Measurements from ENCODE around the gene SLC29A1.
"Not testable (repeated sequence)": the region's sequence is repeated elsewhere in the genome, so short reads cannot be mapped to it uniquely, and the experiment has no call there.

SLC29A1 gene

DNA sequence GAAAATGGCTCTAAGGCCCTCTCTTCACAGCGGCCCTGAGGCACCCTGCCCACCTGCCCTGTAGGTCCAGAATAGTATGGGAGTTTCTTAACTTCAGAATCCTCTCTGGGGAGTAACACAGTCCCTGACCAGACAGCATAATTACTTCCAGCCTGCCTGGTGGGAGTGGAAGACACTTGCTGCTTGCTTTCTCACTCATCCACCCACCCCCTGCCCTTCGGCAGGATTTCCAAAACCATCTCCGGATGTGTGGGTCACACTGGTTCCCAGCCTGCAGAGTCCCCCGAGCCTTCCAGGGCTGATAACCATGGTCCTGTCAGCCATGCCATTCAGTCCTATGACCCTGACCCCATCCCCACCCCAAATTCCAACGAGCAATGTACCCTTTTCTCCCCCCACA lies 5.4 kb downstream of the SLC29A1 start:
- peaks cover 5% of the 10 kb centered on the region for H3K4me1 ChIP-seq (ENCODE audit: control insufficient read depth, insufficient read depth, low read length, poor library complexity, severe bottlenecking)
- H3K27ac ChIP-seq (ENCODE audit: insufficient read depth, low read length, poor library complexity, severe bottlenecking), result no peak overlapping the region
- H3K27me3 ChIP-seq (replicated peaks; ENCODE audit: control insufficient read depth, insufficient read depth, low read length, poor library complexity, severe bottlenecking), result no peaks in the 10 kb centered on the region
- no peak for DNase-seq
- no peaks in the 10 kb centered on the region for H3K36me3 ChIP-seq (ENCODE audit: control insufficient read depth, insufficient read depth, low read length)
- H3K4me3 ChIP-seq (ENCODE audit: insufficient read depth, low read depth, low read length, poor library complexity, severe bottlenecking), result no peak overlapping the region
- no peaks in the 10 kb centered on the region for H3K9me3 ChIP-seq (ENCODE audit: control insufficient read depth, low read length)

DNA sequence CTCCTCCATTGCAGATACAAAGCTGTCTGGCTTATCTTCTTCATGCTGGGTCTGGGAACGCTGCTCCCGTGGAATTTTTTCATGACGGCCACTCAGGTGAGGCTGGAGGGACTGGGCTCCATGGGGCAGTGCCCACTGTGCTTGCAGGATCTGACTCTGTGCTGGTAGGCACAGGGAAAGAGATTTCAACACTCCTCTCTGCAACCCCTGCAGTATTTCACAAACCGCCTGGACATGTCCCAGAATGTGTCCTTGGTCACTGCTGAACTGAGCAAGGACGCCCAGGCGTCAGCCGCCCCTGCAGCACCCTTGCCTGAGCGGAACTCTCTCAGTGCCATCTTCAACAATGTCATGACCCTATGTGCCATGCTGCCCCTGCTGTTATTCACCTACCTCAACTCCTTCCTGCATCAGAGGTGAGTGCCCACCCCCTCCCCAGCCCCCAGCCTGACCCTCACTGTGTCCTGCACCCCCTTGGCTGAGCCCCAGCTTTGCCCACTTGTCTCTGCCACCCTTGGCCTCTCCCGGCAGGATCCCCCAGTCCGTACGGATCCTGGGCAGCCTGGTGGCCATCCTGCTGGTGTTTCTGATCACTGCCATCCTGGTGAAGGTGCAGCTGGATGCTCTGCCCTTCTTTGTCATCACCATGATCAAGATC lies 6.1 kb downstream of the SLC29A1 start:
- DNase-seq, result no peak
- H3K9me3 ChIP-seq (ENCODE audit: control insufficient read depth, low read length), result no peaks in the 10 kb centered on the region
- H3K27ac ChIP-seq (ENCODE audit: insufficient read depth, low read length, poor library complexity, severe bottlenecking), result no peak overlapping the region
- no peaks in the 10 kb centered on the region for H3K36me3 ChIP-seq (ENCODE audit: control insufficient read depth, insufficient read depth, low read length)
- H3K4me1 ChIP-seq (ENCODE audit: control insufficient read depth, insufficient read depth, low read length, poor library complexity, severe bottlenecking), result peaks cover under 1% of the 10 kb centered on the region
- no peaks in the 10 kb centered on the region for H3K27me3 ChIP-seq (replicated peaks; ENCODE audit: control insufficient read depth, insufficient read depth, low read length, poor library complexity, severe bottlenecking)
- H3K4me3 ChIP-seq (ENCODE audit: insufficient read depth, low read depth, low read length, poor library complexity, severe bottlenecking), result no peak overlapping the region

DNA sequence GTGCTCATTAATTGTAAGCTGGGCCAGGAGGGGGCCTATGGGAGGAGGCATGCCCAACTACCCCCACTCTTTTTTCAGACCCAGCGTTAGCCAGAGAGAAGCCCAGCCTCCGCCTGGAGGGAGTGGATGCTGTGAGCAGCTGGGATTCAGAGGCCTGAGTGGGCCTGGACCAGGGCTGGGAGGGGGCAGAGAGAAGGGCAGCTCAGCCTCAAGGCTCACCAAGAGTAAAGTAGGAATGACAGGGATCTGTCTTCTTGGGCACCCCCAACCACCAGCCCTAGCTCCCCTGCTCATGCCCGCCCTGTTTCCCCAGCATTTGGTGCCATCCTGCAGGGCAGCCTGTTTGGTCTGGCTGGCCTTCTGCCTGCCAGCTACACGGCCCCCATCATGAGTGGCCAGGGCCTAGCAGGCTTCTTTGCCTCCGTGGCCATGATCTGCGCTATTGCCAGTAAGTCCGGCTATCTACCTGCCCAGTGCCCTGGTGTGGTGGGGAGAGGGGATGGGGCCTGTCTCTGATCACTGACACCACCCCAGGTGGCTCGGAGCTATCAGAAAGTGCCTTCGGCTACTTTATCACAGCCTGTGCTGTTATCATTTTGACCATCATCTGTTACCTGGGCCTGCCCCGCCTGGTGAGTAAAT lies 6.8 kb downstream of the SLC29A1 start:
- H3K27ac ChIP-seq (ENCODE audit: insufficient read depth, low read length, poor library complexity, severe bottlenecking), result no peak overlapping the region
- H3K27me3 ChIP-seq (replicated peaks; ENCODE audit: control insufficient read depth, insufficient read depth, low read length, poor library complexity, severe bottlenecking), result no peaks in the 10 kb centered on the region
- no peak for DNase-seq
- no peak overlapping the region for H3K4me3 ChIP-seq (ENCODE audit: insufficient read depth, low read depth, low read length, poor library complexity, severe bottlenecking)
- no peaks in the 10 kb centered on the region for H3K36me3 ChIP-seq (ENCODE audit: control insufficient read depth, insufficient read depth, low read length)
- H3K9me3 ChIP-seq (ENCODE audit: control insufficient read depth, low read length), result no peaks in the 10 kb centered on the region
- H3K4me1 ChIP-seq (ENCODE audit: control insufficient read depth, insufficient read depth, low read length, poor library complexity, severe bottlenecking), result no peaks in the 10 kb centered on the region

DNA sequence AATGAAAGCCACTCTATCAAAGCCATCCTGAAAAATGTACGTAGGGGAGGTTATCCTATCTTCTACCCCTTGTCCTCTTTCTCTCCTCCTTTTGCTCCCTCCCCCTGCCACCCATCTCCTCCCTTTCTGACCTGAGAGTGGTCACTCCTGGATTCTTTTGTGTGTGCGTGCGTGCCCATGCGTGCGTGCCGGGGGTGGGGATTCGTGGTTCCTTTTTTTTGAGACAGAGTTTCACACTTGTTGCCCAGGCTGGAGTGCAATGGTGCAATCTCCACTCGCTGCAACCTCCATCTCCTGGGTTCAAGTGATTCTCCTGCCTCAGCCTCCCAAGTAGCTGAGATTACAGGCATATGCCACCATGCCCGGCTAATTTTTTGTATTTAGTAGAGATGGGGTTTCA lies 8.0 kb downstream of the SLC29A1 start:
- not testable (repeated sequence) for DNase-seq; H3K4me3 ChIP-seq (ENCODE audit: insufficient read depth, low read depth, low read length, poor library complexity, severe bottlenecking); H3K27ac ChIP-seq (ENCODE audit: insufficient read depth, low read length, poor library complexity, severe bottlenecking); H3K36me3 ChIP-seq (ENCODE audit: control insufficient read depth, insufficient read depth, low read length); H3K27me3 ChIP-seq (replicated peaks; ENCODE audit: control insufficient read depth, insufficient read depth, low read length, poor library complexity, severe bottlenecking); H3K9me3 ChIP-seq (ENCODE audit: control insufficient read depth, low read length); H3K4me1 ChIP-seq (ENCODE audit: control insufficient read depth, insufficient read depth, low read length, poor library complexity, severe bottlenecking)

DNA sequence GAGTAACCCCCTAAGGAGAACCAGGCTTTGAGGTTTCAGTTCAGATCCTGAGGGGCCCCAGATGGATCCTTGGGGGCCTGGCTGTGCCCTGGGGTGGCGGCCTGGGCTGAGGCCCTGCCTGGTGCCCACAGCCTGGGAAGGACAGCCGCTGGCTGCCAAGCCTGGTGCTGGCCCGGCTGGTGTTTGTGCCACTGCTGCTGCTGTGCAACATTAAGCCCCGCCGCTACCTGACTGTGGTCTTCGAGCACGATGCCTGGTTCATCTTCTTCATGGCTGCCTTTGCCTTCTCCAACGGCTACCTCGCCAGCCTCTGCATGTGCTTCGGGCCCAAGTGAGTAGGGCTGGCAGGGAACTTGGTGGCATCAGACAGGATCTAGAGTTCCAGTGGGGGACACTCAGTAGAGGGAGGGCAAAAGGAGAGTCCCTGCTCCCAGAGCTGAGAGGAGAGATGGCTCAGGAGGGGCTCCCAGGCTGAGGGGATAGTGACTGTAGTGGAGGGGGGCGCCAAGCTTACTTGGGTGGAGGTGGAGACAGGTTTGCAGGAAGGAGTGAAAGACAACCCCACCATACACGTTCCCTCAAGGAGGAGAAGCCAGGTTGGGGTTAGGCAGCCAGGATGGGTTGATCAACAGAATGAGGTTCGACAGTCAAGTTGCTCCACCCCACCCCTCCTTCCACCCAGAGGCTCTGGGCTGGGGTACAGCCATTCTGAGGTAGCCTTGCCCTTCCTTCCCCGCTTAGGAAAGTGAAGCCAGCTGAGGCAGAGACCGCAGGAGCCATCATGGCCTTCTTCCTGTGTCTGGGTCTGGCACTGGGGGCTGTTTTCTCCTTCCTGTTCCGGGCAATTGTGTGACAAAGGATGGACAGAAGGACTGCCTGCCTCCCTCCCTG lies 9.5 kb downstream of the SLC29A1 start:
- Histone ChIP-seq H3K27me3 (replicated peaks; ENCODE audit: control insufficient read depth, insufficient read depth, low read length, poor library complexity, severe bottlenecking) (no peaks in the 10 kb centered on the region), H3K9me3 (ENCODE audit: control insufficient read depth, low read length) (no peaks in the 10 kb centered on the region), H3K36me3 (ENCODE audit: control insufficient read depth, insufficient read depth, low read length) (no peaks in the 10 kb centered on the region), H3K4me3 (ENCODE audit: insufficient read depth, low read depth, low read length, poor library complexity, severe bottlenecking) (no peak overlapping the region), H3K4me1 (ENCODE audit: control insufficient read depth, insufficient read depth, low read length, poor library complexity, severe bottlenecking) (peaks cover 5% of the 10 kb centered on the region), H3K27ac (ENCODE audit: insufficient read depth, low read length, poor library complexity, severe bottlenecking) (no peak overlapping the region)
- DNase-seq, result no peak

DNA sequence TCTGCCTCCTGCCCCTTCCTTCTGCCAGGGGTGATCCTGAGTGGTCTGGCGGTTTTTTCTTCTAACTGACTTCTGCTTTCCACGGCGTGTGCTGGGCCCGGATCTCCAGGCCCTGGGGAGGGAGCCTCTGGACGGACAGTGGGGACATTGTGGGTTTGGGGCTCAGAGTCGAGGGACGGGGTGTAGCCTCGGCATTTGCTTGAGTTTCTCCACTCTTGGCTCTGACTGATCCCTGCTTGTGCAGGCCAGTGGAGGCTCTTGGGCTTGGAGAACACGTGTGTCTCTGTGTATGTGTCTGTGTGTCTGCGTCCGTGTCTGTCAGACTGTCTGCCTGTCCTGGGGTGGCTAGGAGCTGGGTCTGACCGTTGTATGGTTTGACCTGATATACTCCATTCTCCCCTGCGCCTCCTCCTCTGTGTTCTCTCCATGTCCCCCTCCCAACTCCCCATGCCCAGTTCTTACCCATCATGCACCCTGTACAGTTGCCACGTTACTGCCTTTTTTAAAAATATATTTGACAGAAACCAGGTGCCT lies 10.2 kb downstream of the SLC29A1 start:
- Histone ChIP-seq H3K4me3 (ENCODE audit: insufficient read depth, low read depth, low read length, poor library complexity, severe bottlenecking) (no peak overlapping the region), H3K9me3 (ENCODE audit: control insufficient read depth, low read length) (no peaks in the 10 kb centered on the region), H3K4me1 (ENCODE audit: control insufficient read depth, insufficient read depth, low read length, poor library complexity, severe bottlenecking) (peaks cover 5% of the 10 kb centered on the region), H3K27ac (ENCODE audit: insufficient read depth, low read length, poor library complexity, severe bottlenecking) (no peak overlapping the region), H3K27me3 (replicated peaks; ENCODE audit: control insufficient read depth, insufficient read depth, low read length, poor library complexity, severe bottlenecking) (no peaks in the 10 kb centered on the region), H3K36me3 (ENCODE audit: control insufficient read depth, insufficient read depth, low read length) (no peaks in the 10 kb centered on the region)
- no peak for DNase-seq

DNA sequence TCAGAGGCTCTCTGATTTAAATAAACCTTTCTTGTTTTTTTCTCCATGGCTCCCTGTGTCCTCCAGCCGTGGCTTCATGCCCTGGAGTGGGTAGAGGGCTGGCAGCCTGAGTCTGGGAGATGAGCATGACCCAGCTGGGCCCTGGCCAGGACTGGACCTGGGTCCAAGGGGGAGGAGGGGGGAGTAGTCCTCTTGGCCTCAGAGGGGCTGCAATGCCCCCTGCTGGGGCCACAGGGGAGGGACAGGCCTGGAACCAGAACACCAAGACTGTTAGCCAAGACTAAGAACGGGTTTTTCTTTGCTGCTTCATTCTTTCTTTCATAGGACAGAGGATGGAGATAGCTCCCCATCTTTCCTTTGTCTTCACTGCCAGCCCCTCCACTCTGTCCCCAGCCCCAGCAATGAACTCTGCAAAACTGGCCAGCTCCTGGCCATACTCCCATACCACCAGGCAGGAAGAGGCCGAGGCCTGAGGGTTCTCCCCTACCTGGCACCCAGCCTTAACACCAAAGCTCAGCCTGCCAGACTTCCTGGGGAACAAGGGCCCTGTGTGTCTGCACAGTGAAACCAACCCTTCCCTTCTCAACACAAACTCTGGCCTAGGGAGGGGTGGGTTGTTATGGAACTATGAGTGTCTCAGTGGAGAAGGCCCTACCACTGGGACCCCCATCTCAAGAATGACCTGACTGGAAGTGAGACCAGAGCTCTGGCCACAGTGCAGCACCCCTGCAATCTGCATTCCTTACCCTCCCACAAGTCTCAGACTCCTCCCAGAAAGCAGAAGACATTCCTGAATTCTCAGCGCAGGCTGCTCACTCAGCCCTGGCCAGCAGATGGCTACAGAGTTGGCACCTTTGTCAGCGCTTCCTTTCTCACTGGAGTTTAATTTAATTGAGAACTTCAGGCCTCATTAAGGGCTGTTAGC lies 11.0 kb downstream of the SLC29A1 start:
- Histone ChIP-seq H3K27me3 (replicated peaks; ENCODE audit: control insufficient read depth, insufficient read depth, low read length, poor library complexity, severe bottlenecking) (no peaks in the 10 kb centered on the region), H3K4me1 (ENCODE audit: control insufficient read depth, insufficient read depth, low read length, poor library complexity, severe bottlenecking) (peaks cover 5% of the 10 kb centered on the region), H3K4me3 (ENCODE audit: insufficient read depth, low read depth, low read length, poor library complexity, severe bottlenecking) (no peak overlapping the region), H3K36me3 (ENCODE audit: control insufficient read depth, insufficient read depth, low read length) (no peaks in the 10 kb centered on the region), H3K27ac (ENCODE audit: insufficient read depth, low read length, poor library complexity, severe bottlenecking) (no peak overlapping the region), H3K9me3 (ENCODE audit: control insufficient read depth, low read length) (no peaks in the 10 kb centered on the region)
- no peak for DNase-seq

DNA sequence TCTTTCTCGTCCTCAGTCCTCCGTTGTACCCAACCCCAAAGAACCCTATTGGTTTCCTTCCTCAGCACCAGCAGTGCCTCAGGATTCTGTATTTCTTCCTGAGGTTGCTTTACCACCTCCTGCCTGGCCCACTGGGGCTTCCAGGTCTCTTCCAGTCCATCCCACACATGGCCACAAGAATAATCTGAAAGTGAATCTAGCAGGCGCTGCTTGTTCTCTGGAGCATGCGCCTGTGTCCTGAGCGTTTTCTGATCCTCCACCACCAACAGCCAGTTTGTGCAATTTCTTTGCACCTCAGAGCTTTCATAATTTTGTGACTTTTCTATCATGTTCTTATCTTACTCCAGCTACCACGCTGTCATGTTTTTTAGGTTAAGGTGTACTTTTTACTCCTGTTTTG lies 11.9 kb downstream of the SLC29A1 start:
- no peaks in the 10 kb centered on the region for H3K36me3 ChIP-seq (ENCODE audit: control insufficient read depth, insufficient read depth, low read length)
- no peak overlapping the region for H3K4me3 ChIP-seq (ENCODE audit: insufficient read depth, low read depth, low read length, poor library complexity, severe bottlenecking)
- H3K4me1 ChIP-seq (ENCODE audit: control insufficient read depth, insufficient read depth, low read length, poor library complexity, severe bottlenecking), result peaks cover 5% of the 10 kb centered on the region
- no peak for DNase-seq
- H3K9me3 ChIP-seq (ENCODE audit: control insufficient read depth, low read length), result no peaks in the 10 kb centered on the region
- H3K27ac ChIP-seq (ENCODE audit: insufficient read depth, low read length, poor library complexity, severe bottlenecking), result no peak overlapping the region
- no peaks in the 10 kb centered on the region for H3K27me3 ChIP-seq (replicated peaks; ENCODE audit: control insufficient read depth, insufficient read depth, low read length, poor library complexity, severe bottlenecking)

DNA sequence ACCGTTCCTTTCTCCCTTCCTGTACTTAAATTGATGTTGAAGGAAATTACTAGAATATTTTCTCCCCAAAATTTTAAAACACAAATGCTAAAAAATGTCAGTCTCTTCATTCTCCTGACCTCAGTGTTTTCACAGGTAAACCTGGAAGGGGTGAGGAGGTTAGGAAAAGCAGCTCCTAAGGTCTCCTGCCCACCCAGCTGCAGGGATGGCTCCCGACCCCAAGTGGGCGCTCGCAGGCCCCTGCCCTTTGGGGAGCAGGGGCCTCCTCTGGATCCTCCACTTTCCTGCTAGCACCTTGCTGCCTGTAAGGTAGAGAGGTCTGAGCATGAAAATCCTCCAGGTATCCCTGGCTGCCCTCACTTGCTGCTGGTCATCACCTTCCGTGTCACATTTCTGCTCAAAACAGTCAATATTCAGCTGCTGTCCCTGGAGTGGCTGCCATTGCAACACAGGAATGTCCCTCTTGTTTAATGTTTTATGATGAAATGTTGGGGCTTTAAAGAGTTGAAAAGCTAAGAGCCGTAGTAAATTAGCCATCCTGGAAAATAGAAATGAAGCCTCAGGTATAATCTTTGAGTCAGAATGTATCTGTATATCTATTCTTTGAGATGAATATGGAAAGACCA lies 12.6 kb downstream of the SLC29A1 start:
- H3K27me3 ChIP-seq (replicated peaks; ENCODE audit: control insufficient read depth, insufficient read depth, low read length, poor library complexity, severe bottlenecking), result no peaks in the 10 kb centered on the region
- no peaks in the 10 kb centered on the region for H3K9me3 ChIP-seq (ENCODE audit: control insufficient read depth, low read length)
- H3K36me3 ChIP-seq (ENCODE audit: control insufficient read depth, insufficient read depth, low read length), result no peaks in the 10 kb centered on the region
- H3K4me3 ChIP-seq (ENCODE audit: insufficient read depth, low read depth, low read length, poor library complexity, severe bottlenecking), result no peak overlapping the region
- H3K4me1 ChIP-seq (ENCODE audit: control insufficient read depth, insufficient read depth, low read length, poor library complexity, severe bottlenecking), result peaks cover 5% of the 10 kb centered on the region
- no peak overlapping the region for H3K27ac ChIP-seq (ENCODE audit: insufficient read depth, low read length, poor library complexity, severe bottlenecking)
- no peak for DNase-seq

All from effector memory CD4-positive, alpha-beta T cell (primary cell).